HPDE6-E6E7 (cell line): ENCODE data around the gene TRIM33.

Source experiments
- DNase-seq: peaks from one replicate; pipeline ENCODE4 v3.0.0; 2011; ENCODE audit warnings: missing footprints; ENCODE audit errors: extremely low spot score

Gene TRIM33

GRCh38 chr1:114511032-114511785, at the start of gene TRIM33:
Gene TRIM33 (minus strand): TSS chr1:114511203. CDS start chr1:114511076, 127 bp downstream.
- peak; percentile 80 for DNase-seq

GRCh38 chr1:114559356-114559755, 48.4 kb upstream of the TRIM33 start:
- no peak for DNase-seq

- DNase-seq = no peak
Measured at GRCh38 chr1:114558544-114558943, 47.5 kb upstream of the TRIM33 start.

- DNase-seq = no peak
Measured at GRCh38 chr1:114554577-114554976, 43.6 kb upstream of the TRIM33 start.

GRCh38 chr1:114552106-114552639, 41.2 kb upstream of the TRIM33 start:
- no peak for DNase-seq

- no peak for DNase-seq
Measured at GRCh38 chr1:114551400-114551799, 40.4 kb upstream of the TRIM33 start.

GRCh38 chr1:114550336-114550735, 39.3 kb upstream of the TRIM33 start:
- no peak for DNase-seq

- DNase-seq = no peak
Measured at GRCh38 chr1:114549137-114549536, 38.1 kb upstream of the TRIM33 start.

GRCh38 chr1:114547076-114547475, 36.1 kb upstream of the TRIM33 start:
- DNase-seq = no peak

- DNase-seq = no peak
Measured at GRCh38 chr1:114545796-114546195, 34.8 kb upstream of the TRIM33 start.

- DNase-seq = no peak
Measured at GRCh38 chr1:114545315-114545714, 34.3 kb upstream of the TRIM33 start.

GRCh38 chr1:114540821-114541220, 29.8 kb upstream of the TRIM33 start:
- no peak for DNase-seq

- no peak for DNase-seq
Measured at GRCh38 chr1:114540272-114540671, 29.3 kb upstream of the TRIM33 start.

GRCh38 chr1:114536043-114536442, 25.0 kb upstream of the TRIM33 start:
- no peak for DNase-seq

GRCh38 chr1:114535401-114535800, 24.4 kb upstream of the TRIM33 start:
- no peak for DNase-seq

GRCh38 chr1:114531094-114531493, 20.1 kb upstream of the TRIM33 start:
- DNase-seq = no peak

GRCh38 chr1:114530224-114530623, 19.2 kb upstream of the TRIM33 start:
- no peak for DNase-seq

- no peak for DNase-seq
Measured at GRCh38 chr1:114524944-114525343, 13.9 kb upstream of the TRIM33 start.

- no peak for DNase-seq
Measured at GRCh38 chr1:114522264-114522575, 11.2 kb upstream of the TRIM33 start.

GRCh38 chr1:114521396-114522263, 10.6 kb upstream of the TRIM33 start:
- no peak for DNase-seq

GRCh38 chr1:114517348-114517747, 6.3 kb upstream of the TRIM33 start:
- DNase-seq = no peak

GRCh38 chr1:114512595-114513280, 1.7 kb upstream of the TRIM33 start:
- no peak for DNase-seq
